ENCODE data around the gene VPS13D. TPM values are rescaled to one million over a fixed set of nuclear protein-coding genes. Genes with fewer than 3 reads are reported as not detected.
"Not testable (repeated sequence)": the region's sequence is repeated elsewhere in the genome, so short reads cannot be mapped to it uniquely, and the experiment has no call there.

Gene VPS13D
- total RNA-seq, 1 experiment from 2014 or later, result 16.0 TPM

DNA sequence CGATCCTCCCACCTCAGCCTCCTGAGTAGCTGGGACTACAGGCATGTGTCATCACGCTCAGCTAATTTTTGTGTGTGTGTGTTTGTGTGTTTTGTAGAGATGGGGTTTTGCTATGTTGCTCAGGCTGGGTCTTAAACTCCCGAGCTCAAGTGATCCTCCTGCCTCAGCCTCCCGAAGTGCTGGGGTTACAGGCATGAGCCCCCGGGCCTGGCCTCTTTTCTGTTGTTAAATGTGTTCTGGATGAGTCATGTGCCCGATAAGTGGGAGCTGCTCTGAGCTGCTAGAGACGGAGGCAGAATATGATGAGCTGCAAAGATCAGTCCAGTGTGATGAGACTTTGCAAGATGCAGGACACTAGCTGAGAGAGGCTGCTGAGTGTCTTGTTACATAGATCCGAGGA lies 75.5 kb downstream of the VPS13D start:
- in situ Hi-C loops (cut with HindIII; ENCODE audit: low pct_unique_long_range_greater_than_20kb, low sequenced_read_pairs), result no loop called here
- DNase-seq (ENCODE audit: low read depth), result no peak

GRCh38 chr1:12309783-12310742 lies 80.2 kb downstream of the VPS13D start:
- in situ Hi-C loops (cut with HindIII; ENCODE audit: low pct_unique_long_range_greater_than_20kb, low sequenced_read_pairs), result no loop called here
- peak; percentile 28 for DNase-seq (ENCODE audit: low read depth)

DNA sequence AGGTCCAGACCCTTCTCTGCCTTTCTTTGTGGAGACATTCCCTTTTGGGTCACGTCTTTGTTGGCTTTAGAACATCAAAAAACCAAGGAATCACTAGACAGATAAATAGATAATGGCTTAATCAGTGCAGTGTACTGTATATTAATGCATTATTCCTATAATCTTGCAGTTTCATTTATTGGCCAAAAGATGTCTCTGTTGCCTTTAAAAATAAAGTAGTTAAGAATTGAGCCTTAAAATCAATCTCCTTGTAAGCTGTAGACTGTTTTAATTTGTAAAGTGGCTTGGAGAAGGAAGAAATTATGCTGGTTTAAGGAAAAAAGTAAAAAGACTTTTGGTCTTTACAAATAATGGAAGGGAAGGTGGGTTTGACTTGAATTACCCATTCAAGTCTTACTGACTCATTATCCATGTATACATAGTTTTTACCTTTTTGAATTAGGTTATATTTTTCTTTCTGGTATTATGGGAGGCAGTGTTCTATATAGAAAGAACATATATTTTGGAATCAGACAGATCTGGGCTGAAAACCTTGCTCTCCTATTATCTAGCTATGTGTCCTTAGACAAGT lies 84.6 kb downstream of the VPS13D start:
- in situ Hi-C loops (cut with HindIII; ENCODE audit: low pct_unique_long_range_greater_than_20kb, low sequenced_read_pairs), result no loop called here

GRCh38 chr1:12315146-12315545 lies 85.3 kb downstream of the VPS13D start:
- no peak for DNase-seq (ENCODE audit: low read depth)
- in situ Hi-C loops (cut with HindIII; ENCODE audit: low pct_unique_long_range_greater_than_20kb, low sequenced_read_pairs), result no loop called here

More for the DNA sequence above, 84.6 kb downstream of the VPS13D start:
- DNase-seq (ENCODE audit: low read depth), result peak; percentile 28

GRCh38 chr1:12316331-12316730 lies 86.5 kb downstream of the VPS13D start:
- DNase-seq (ENCODE audit: low read depth), result no peak
- in situ Hi-C loops (cut with HindIII; ENCODE audit: low pct_unique_long_range_greater_than_20kb, low sequenced_read_pairs), result no loop called here

DNA sequence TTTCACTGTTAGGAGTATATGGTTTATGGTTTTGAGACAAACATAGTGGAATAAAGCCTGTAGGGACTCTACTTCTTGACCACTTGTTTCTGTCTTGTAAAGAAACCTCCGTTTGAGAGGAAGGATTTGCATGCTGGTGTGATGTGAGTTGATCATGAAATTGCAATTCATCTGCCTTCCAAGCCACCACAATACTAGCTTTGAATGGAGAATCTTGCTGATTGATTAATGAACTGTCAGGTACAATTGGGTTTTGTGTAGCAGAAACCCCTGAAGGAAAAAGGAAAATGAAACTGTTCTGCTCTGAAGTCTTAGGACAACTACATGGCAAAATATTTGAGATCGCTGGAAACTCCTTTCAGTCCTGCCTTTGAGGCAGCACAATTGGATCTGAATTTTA lies 90.7 kb downstream of the VPS13D start:
- DNase-seq (ENCODE audit: low read depth), result no peak
- in situ Hi-C loops (cut with HindIII; ENCODE audit: low pct_unique_long_range_greater_than_20kb, low sequenced_read_pairs), result no loop called here

GRCh38 chr1:12324423-12324822 lies 94.6 kb downstream of the VPS13D start:
- in situ Hi-C loops (cut with HindIII; ENCODE audit: low pct_unique_long_range_greater_than_20kb, low sequenced_read_pairs), result no loop called here
- no peak for DNase-seq (ENCODE audit: low read depth)

GRCh38 chr1:12324973-12325372 lies 95.1 kb downstream of the VPS13D start:
- DNase-seq (ENCODE audit: low read depth); in situ Hi-C loops (cut with HindIII; ENCODE audit: low pct_unique_long_range_greater_than_20kb, low sequenced_read_pairs): not testable (repeated sequence)

GRCh38 chr1:12326986-12327385 lies 97.2 kb downstream of the VPS13D start:
- DNase-seq (ENCODE audit: low read depth), result no peak
- in situ Hi-C loops (cut with HindIII; ENCODE audit: low pct_unique_long_range_greater_than_20kb, low sequenced_read_pairs), result no loop called here

GRCh38 chr1:12327566-12327965 lies 97.7 kb downstream of the VPS13D start:
- in situ Hi-C loops (cut with HindIII; ENCODE audit: low pct_unique_long_range_greater_than_20kb, low sequenced_read_pairs), result no loop called here

DNA sequence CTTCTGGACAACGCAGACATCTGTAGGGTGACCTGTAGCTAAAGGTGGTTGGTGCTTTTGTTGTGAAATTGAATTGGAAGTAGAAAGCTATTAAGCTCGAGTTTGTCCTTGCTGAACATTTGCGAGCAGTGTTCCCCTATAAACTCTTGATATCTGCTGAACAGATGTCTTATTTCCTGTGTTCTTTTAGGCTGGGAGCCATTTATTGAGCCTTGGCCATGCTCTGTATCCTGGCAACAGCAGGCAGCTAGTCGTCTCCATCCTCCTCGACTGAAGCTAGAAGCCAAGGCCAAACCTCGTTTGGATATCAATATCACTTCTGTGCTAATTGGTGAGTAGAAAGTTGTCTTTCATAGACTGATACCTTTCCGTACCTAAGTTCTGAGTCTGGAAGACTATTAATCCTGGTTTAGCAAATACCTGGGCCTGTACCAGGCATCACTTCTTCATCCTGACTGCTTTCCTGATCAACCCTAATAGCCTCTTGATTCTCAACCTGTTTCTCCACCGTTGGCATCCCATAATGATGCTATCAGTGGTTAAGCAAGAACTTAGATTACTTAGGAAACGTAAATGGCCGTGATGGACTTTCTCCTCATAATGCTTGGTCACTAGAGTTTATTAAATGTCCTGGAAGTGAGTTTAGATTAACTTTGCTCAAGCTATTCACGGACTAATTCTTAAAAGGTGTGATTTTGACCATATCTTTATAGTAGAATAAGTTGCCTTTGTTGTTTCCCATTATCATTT lies 103.4 kb downstream of the VPS13D start:
- in situ Hi-C loops (cut with HindIII; ENCODE audit: low pct_unique_long_range_greater_than_20kb, low sequenced_read_pairs), result no loop called here
- DNase-seq (ENCODE audit: low read depth), result no peak

More at GRCh38 chr1:12327566-12327965, 97.7 kb downstream of the VPS13D start:
- no peak for DNase-seq (ENCODE audit: low read depth)

GRCh38 chr1:12335815-12336214 lies 106.0 kb downstream of the VPS13D start:
- in situ Hi-C loops (cut with HindIII; ENCODE audit: low pct_unique_long_range_greater_than_20kb, low sequenced_read_pairs), result no loop called here
- no peak for DNase-seq (ENCODE audit: low read depth)

- no peak for DNase-seq (ENCODE audit: low read depth)
- in situ Hi-C loops (cut with HindIII; ENCODE audit: low pct_unique_long_range_greater_than_20kb, low sequenced_read_pairs), result no loop called here
Observed at GRCh38 chr1:12336413-12336812, 106.6 kb downstream of the VPS13D start.

- in situ Hi-C loops (cut with HindIII; ENCODE audit: low pct_unique_long_range_greater_than_20kb, low sequenced_read_pairs), result no loop called here
- no peak for DNase-seq (ENCODE audit: low read depth)
Observed at GRCh38 chr1:12338017-12338416, 108.2 kb downstream of the VPS13D start.

DNA sequence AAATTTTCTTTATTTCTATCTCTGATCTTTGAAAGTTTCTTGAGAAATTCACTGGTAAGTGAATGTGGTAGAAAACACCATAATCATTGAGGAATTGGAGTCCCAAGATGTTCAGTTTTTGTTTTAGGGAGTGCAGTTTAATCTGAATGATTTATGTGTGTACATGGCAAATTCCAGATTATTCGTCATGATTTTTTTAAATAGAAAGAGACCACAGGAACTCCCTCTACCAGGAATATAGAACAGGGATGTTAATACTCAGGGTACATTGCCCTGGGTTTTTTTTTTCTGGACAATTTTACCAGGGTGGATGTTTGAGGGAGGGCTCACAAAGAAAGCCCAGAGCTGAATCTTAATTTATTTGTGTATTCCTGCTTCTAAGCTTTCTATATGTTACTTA lies 109.0 kb downstream of the VPS13D start:
- DNase-seq (ENCODE audit: low read depth), result no peak
- in situ Hi-C loops (cut with HindIII; ENCODE audit: low pct_unique_long_range_greater_than_20kb, low sequenced_read_pairs), result no loop called here

- in situ Hi-C loops (cut with HindIII; ENCODE audit: low pct_unique_long_range_greater_than_20kb, low sequenced_read_pairs), result no loop called here
- DNase-seq (ENCODE audit: low read depth), result no peak
Observed at GRCh38 chr1:12339396-12339795, 109.6 kb downstream of the VPS13D start.

- no peak for DNase-seq (ENCODE audit: low read depth)
- in situ Hi-C loops (cut with HindIII; ENCODE audit: low pct_unique_long_range_greater_than_20kb, low sequenced_read_pairs), result no loop called here
Observed at GRCh38 chr1:12339811-12340543, 110.1 kb downstream of the VPS13D start.

DNA sequence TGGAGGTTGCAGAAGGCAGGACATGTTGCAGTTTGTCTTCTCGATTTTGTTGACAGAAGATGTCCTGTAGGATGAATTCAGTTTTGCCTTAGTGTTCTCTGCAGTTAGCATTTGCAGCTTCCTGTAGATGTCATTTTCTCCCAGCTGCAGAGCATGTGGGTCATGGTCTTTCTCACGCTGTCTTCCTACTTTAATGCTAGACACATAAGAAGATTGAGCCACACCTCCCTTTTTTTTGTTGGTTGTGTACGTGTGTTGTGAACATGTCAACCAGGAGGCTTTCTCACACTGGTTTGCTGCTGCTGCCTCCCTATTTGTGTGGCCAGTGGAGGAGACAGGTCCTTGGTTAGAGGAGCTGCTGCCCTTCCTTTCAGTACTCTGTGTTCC lies 110.7 kb downstream of the VPS13D start:
- in situ Hi-C loops (cut with HindIII; ENCODE audit: low pct_unique_long_range_greater_than_20kb, low sequenced_read_pairs), result no loop called here
- no peak for DNase-seq (ENCODE audit: low read depth)

All from Caki2 (cell line).